Epithelial cell of esophagus (primary cell): ENCODE results near the gene GPC3.

Experiments used
- DNase-seq: peaks from one replicate; pipeline ENCODE4 v3.0.0; 2010; ENCODE audit warnings: low read depth
- H3K4me3 ChIP-seq: 2 replicates; pipeline ENCODE4 v1.5.1; 2011; ENCODE audit warnings: mild to moderate bottlenecking, low read length, control low read depth
- TF ChIP-seq, protein P1 (sequence below): IDR thresholded peaks from 2 replicates; pipeline ENCODE4 v1.5.1; 2011; ENCODE audit warnings: low read depth, mild to moderate bottlenecking, low read length, control low read depth, inconsistent platforms; ENCODE audit not compliant: insufficient read depth; ENCODE audit errors: missing control alignments

Gene GPC3

GRCh38 chrX:133880032-133880443 is 105.4 kb downstream of the GPC3 start:
- H3K4me3 ChIP-seq, result no peak overlapping the region
- no peak for DNase-seq
- TF ChIP-seq, protein P1, sequence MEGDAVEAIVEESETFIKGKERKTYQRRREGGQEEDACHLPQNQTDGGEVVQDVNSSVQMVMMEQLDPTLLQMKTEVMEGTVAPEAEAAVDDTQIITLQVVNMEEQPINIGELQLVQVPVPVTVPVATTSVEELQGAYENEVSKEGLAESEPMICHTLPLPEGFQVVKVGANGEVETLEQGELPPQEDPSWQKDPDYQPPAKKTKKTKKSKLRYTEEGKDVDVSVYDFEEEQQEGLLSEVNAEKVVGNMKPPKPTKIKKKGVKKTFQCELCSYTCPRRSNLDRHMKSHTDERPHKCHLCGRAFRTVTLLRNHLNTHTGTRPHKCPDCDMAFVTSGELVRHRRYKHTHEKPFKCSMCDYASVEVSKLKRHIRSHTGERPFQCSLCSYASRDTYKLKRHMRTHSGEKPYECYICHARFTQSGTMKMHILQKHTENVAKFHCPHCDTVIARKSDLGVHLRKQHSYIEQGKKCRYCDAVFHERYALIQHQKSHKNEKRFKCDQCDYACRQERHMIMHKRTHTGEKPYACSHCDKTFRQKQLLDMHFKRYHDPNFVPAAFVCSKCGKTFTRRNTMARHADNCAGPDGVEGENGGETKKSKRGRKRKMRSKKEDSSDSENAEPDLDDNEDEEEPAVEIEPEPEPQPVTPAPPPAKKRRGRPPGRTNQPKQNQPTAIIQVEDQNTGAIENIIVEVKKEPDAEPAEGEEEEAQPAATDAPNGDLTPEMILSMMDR, result no peak

- H3K4me3 ChIP-seq, result no peak overlapping the region
- DNase-seq, result no peak
- TF ChIP-seq, protein P1, result no peak
Measured at GRCh38 chrX:133878710-133879109, 106.7 kb downstream of the GPC3 start.

- TF ChIP-seq, protein P1, result no peak
- H3K4me3 ChIP-seq, result no peak overlapping the region
- DNase-seq, result no peak
Measured at GRCh38 chrX:133876646-133877045, 108.7 kb downstream of the GPC3 start.

DNA sequence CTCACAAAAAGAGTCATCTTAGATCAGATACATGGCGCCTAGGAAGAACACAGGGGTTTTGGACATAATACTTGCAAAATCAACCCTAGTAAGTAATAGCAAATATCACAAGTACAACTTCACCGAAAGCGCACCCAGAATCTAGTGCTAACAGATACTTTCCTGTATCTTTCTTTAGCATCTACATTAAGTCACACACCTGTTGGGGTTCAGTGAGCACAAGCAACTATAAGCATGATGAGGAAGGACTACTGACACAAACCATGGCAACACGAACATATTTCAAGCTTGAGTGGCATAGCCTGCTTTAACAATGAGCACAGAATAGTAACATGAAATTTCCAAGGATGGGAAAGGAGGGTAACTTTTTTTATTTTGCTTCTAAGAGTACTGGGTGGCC is 116.1 kb downstream of the GPC3 start:
- TF ChIP-seq, protein P1, result no peak
- no peak overlapping the region for H3K4me3 ChIP-seq
- no peak for DNase-seq

GRCh38 chrX:133868682-133869081 is 116.7 kb downstream of the GPC3 start:
- H3K4me3 ChIP-seq, result no peak overlapping the region
- TF ChIP-seq, protein P1, result no peak
- no peak for DNase-seq

DNA sequence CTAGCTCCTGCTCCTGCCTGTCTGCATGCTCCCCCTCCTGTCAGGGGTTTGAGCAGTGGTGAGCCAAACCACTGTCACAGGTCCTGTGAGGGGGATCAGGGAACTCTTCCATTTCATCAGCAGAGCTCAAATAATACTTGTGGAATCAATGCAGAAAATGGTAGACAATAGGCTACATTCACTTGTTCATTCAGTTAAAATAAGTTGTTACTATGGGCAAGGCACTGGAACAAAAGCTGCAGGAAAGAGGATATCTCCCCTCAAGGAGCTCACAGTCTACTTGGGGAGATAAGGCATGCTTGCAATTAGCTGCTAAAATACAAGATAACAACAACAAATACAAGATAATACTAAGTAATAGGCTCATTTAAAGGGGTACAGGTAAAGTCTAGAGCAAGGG is 117.1 kb downstream of the GPC3 start:
- no peak overlapping the region for H3K4me3 ChIP-seq
- TF ChIP-seq, protein P1, result no peak
- DNase-seq, result no peak

GRCh38 chrX:133865761-133866471 is 119.5 kb downstream of the GPC3 start:
- DNase-seq, result no peak
- TF ChIP-seq, protein P1, result no peak
- no peak overlapping the region for H3K4me3 ChIP-seq
